ENCODE measurements around the gene CRHR1.

The CRHR1 gene

DNA sequence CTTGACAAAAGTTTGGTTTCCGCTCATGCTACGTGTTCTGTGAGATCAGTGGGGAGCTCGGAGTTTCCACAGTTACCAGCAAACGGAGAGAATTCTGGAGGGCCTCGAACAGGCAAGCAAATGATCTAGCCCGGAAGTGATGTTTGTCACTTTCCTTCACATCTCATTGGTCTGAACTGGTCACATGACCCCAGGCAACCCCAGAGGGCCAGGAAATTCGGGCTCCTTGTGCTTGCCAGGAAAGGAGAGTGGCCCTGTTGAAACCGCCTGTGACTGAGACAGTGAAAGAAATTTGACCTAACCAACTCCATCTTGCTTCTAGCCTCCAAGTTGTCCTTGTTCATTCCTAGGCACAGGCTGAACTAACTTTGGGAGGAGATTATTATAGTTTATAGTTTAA, 83.6 kb downstream of the CRHR1 start:
- DNase-seq (ENCODE audit: low spot score), result no peak

DNA sequence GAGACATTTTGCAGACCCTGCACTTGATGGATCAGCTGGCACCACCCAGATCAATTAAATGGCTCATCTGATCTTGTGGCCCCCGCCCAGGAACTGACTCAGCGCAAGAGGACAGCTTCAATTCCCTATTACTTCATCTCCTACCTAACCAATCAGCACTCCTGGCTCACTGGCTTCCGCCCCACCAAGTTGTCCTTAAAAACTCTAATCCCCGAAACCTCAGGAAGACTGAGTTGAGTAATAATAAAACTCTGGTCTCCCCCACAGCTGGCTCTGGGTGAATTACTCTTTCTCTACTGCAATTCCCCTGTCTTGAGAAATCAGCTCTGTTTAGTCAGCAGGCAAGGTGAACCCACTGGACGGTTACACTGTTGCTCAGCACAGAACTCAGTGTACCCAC, 84.2 kb downstream of the CRHR1 start:
- no peak for DNase-seq (ENCODE audit: low spot score)

- DNase-seq (ENCODE audit: low spot score), result no peak
These were observed 85.7 kb downstream of the CRHR1 start for GRCh38 chr17:45869676-45870341.

DNA sequence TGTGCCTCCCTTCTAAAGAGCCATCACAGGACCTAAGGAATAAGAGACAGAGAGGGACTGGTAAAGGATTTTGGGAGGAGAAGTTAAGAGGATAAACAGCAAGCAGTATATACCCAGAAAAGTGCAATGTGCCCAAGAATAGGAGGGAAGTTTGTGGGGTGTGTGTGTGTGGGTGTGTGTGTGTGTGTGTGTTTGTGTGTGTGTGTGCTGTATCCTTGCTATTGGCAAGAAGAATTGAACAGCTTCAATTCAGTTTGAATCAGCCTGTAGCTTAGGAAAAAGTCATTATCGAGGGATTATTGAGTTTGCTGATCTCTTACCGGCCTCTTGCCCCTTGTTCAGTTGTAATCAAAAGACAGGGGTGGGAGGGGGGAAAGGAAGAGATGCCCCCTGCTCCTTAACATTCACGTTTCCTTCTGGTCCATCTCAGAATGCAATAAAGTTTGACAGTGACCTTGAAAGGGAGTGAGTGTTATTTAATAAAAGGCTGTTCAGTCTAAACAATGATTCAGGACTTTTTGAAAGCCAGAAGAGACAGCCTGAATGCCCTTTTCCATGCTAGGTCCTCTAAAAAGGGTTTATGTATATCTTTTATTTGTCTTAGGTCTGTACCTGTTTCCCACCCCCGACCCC, 86.3 kb downstream of the CRHR1 start:
- no peak for DNase-seq (ENCODE audit: low spot score)

DNA sequence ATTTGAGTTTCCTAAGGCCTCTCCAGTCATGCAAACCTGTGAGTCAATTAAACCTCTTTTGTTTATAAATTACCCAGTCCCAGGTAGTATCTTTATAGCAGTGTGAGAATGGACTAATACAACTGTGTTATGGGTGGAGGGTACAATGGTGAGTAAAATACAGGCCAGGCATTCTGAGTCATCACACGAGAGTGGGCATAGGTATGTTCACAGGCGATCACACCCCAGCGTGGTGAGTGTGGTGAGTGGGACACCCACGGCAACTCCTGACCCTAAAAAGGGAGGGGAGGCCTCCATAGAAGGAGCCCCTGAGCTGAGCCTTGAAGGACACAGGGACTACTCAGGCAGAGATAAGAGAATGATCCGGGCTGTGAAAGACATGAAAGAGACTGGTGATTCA, 87.6 kb downstream of the CRHR1 start:
- DNase-seq (ENCODE audit: low spot score), result no peak

DNA sequence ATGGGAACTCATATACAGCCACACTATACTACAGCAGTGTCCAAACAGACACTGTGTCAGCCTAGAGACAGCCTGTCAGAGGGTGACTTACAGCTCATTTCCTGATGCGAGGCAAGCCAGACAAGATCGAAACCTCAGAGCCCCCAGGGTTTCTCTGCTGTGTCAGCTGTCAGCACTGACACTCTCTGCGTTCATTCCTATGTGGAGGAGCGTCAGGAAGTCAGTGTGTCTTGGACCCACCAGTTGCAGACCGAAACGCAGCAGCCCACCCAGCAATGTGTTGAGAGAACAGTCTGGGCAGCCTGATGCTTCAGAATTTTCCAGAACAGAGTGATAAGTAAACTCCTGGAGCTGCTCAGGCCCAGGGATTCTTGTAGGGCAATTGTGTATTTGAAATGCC, 89.6 kb downstream of the CRHR1 start:
- DNase-seq (ENCODE audit: low spot score), result peak; percentile 38

- DNase-seq (ENCODE audit: low spot score), result peak; percentile 5
These were observed 90.0 kb downstream of the CRHR1 start for GRCh38 chr17:45874151-45874550.

GRCh38 chr17:45876539-45876938, 92.4 kb downstream of the CRHR1 start:
- DNase-seq (ENCODE audit: low spot score), result no peak

GRCh38 chr17:45877467-45877866, 93.3 kb downstream of the CRHR1 start:
- no peak for DNase-seq (ENCODE audit: low spot score)

- no peak for DNase-seq (ENCODE audit: low spot score)
These were observed 98.9 kb downstream of the CRHR1 start for GRCh38 chr17:45883063-45883462.
